BJ (cell line): ENCODE measurements around the gene VAV2. TPM values are rescaled to one million over a fixed set of nuclear protein-coding genes. Genes with fewer than 3 reads are reported as not detected.

Experiments used
- CTCF ChIA-PET: fragments of 350-600 bp; formaldehyde crosslinking; extraction: SDS; loops from one replicate; lab custom pipeline; 2021; ENCODE audit warnings: antibody characterized with exemption, inconsistent platforms; lab: Yijun Ruan, JAX
- POLR2A ChIA-PET: fragments of 300-600 bp; sonication (Branson Sonifier 250); formaldehyde crosslinking; extraction: SDS; loops from one replicate; lab custom pipeline; 2021; ENCODE audit warnings: antibody characterized with exemption; lab: Charles Lee
- DNase-seq: peaks from one replicate; pipeline ENCODE4 v3.0.0-alpha.2; 2011; ENCODE audit warnings: low read depth
- H3K27me3 ChIP-seq: 2 replicates; pipeline ENCODE4 v1.6.0; 2011; ENCODE audit warnings: low read length; ENCODE audit not compliant: control insufficient read depth, insufficient read depth
- H3K36me3 ChIP-seq: 2 replicates; pipeline ENCODE4 v1.5.1; 2011; ENCODE audit warnings: low read length; ENCODE audit not compliant: control insufficient read depth, insufficient read depth
- H3K4me3 ChIP-seq: 2 replicates; pipeline ENCODE4 v1.5.1; 2011; ENCODE audit warnings: low read depth, mild to moderate bottlenecking, control low read depth, low read length
- CTCF ChIP-seq: IDR thresholded peaks from 2 replicates; pipeline ENCODE4 v1.5.1; 2011; ENCODE audit warnings: low read depth, mild to moderate bottlenecking, control low read depth, inconsistent platforms, low read length, moderate library complexity; ENCODE audit not compliant: insufficient read depth
- polyA plus RNA-seq: library from polyadenylated mRNA; depleted of rRNA; stranded (reverse); fragments of >200 nt; gene quantifications from 2 replicates; pipeline ENCODE4 v1.2.3, GENCODE V29; 2011

The VAV2 gene
- polyA plus RNA-seq, 1 experiment = 9.9 TPM

GRCh38 chr9:133783331-133783731 lies 208.8 kb downstream of the VAV2 start:
- CTCF ChIA-PET = interaction anchor here (0.8 to 6.2 kb wide), 9 partner anchors 10 to 858 kb away, joined by 3 to 140 read pairs (median 5); partner anchors contain the start of gene WDR5
- TF ChIP-seq CTCF = no peak

DNA sequence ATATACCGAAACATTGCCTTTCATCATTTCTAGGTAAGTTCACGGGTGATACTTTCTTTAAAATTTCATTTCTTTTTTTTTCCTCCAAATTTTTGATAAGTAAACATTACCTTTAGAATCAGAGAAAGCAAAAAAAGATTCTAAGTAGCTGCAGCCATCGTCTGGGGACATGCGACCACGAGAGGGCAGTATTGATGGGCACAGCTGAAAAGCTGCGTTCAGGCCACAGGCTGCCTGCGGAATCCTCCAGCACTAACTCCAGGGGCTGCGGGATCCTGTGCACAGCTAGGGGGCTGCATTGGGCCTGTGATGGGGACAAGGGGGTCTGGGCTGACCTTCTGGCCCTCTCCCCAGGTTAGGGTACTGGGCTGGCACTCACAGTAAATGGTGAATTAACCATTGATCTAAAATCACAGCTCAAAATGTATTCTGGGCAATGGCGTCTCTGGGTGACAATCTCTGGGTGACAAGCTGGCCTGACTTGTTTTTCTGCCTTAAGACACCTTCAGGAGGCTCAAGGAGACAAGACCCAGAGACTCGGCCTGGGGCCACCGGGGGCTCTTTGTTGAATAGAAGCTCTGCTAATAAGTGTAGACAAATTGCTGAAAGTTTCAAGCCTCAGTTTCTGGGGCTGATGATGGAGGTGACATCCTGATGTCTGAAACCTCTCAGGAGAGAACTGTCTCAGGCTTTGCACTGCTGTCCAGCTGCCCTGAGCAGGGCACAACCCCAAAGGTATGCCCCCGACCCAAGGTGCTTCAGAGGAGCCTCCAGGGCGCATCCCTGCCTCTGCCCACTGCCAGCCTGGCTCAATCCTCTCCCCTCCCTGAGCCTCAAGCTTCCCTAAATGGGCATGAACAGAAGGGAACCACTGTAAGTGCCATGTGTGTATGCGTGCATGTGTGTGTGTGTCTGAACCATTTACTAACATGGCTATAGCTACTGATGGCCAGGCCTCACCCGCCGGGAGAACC lies 209.7 kb downstream of the VAV2 start:
- H3K4me3 ChIP-seq = no peak overlapping the region
- DNase-seq = no peak
- ChIA-PET CTCF (interaction anchor here (0.6 to 6.2 kb wide), 28 partner anchors 8 to 357 kb away, joined by 3 to 140 read pairs (median 4); partner anchors contain the start of genes VAV2 and WDR5), POLR2A (no interaction called here)
- peak; percentile 92 for TF ChIP-seq CTCF
- H3K36me3 ChIP-seq = peaks cover 18% of the 10 kb centered on the region
- no peaks in the 10 kb centered on the region for H3K27me3 ChIP-seq

More at GRCh38 chr9:133783331-133783731, 208.8 kb downstream of the VAV2 start:
- DNase-seq = no peak
- no peaks in the 10 kb centered on the region for H3K27me3 ChIP-seq
- H3K36me3 ChIP-seq = peaks cover 17% of the 10 kb centered on the region
- POLR2A ChIA-PET = no interaction called here
- H3K4me3 ChIP-seq = no peak overlapping the region

DNA sequence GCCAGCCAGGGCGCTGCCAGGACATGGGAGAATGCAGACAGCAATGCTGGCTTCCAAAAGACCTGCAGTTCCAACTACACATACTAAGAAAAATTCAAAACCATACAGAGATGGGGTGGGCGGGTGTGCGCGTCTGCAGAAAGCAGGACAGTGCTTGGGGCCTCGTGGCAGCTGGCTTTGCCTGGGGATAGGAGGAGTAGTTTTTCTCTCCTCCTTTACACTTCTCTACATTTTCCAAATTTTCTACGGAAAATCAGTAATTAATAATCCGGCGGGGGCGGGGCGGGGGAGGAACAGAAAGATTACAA lies 210.3 kb downstream of the VAV2 start:
- DNase-seq = no peak
- Histone ChIP-seq H3K36me3 (peaks cover 22% of the 10 kb centered on the region), H3K4me3 (no peak overlapping the region), H3K27me3 (no peaks in the 10 kb centered on the region)
- ChIA-PET POLR2A (no interaction called here), CTCF (interaction anchor here (0.6 to 6.2 kb wide), 22 partner anchors 8 to 358 kb away, joined by 3 to 140 read pairs (median 5); partner anchors contain the start of gene VAV2)
- TF ChIP-seq CTCF = no peak

- H3K27me3 ChIP-seq = no peaks in the 10 kb centered on the region
- TF ChIP-seq CTCF = no peak
- no peak for DNase-seq
- H3K4me3 ChIP-seq = no peak overlapping the region
- peaks cover 22% of the 10 kb centered on the region for H3K36me3 ChIP-seq
- POLR2A ChIA-PET = no interaction called here
- CTCF ChIA-PET = interaction anchor here (0.6 to 6.2 kb wide), 20 partner anchors 8 to 450 kb away, joined by 3 to 140 read pairs (median 5); partner anchors contain the start of gene VAV2
These were observed 210.9 kb downstream of the VAV2 start for GRCh38 chr9:133780962-133781827.
